Measurements from ENCODE around the gene SREK1. TPM values are rescaled to one million over a fixed set of nuclear protein-coding genes. Genes with fewer than 3 reads are reported as not detected.
A peak's percentile ranks its signal among the peaks of the same experiment; 100 is the strongest.

Gene SREK1
- total RNA-seq, 1 donor from 2014 or later = 72.0 TPM

DNA sequence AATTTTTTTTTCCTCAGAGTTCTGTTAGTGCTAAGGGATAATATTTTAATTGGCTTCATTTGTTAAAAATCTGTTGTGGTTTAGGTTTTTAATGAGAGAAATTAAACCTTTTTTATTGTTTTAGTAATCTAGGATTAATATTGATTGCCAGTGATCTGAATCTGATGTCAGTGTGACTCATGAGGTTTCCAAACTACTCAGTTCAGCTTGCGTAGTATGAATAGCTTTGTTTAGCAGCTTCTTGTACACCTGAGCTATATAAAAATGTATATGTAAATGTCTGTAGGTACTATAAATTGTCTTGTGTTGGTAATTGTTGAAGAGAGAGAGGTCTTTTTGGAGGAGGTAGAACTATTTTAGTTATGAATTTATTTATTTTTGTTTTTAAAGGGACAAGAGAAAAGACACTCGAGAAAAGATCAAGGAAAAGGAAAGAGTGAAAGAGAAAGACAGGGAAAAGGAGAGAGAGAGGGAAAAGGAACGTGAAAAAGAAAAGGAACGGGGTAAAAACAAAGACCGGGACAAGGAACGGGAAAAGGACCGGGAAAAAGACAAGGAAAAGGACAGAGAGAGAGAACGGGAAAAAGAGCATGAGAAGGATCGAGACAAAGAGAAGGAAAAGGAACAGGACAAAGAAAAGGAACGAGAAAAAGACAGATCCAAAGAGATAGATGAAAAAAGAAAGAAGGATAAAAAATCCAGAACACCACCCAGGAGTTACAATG lies 26.3 kb downstream of the SREK1 start:
- Mint-ChIP-seq H3K27me3 (ENCODE audit: insufficient read depth) (no peaks in the 10 kb centered on the region), H3K9me3 (no peaks in the 10 kb centered on the region), H3K36me3 (ENCODE audit: low read depth) (peaks cover 38% of the 10 kb centered on the region), H3K27ac (peak overlapping the region; percentile 79), H3K4me3 (no peak overlapping the region), H3K4me1 (ENCODE audit: low read depth) (peaks cover 38% of the 10 kb centered on the region)
- intact Hi-C loops (cut with micrococcal nuclease) = loop anchor here (2.0 to 10.0 kb wide), 5 partner anchors 243 to 1358 kb away; partner anchors contain the start of genes ERBIN, NLN and SGTB
- DNase-seq (ENCODE audit: low spot score) = no peak

DNA sequence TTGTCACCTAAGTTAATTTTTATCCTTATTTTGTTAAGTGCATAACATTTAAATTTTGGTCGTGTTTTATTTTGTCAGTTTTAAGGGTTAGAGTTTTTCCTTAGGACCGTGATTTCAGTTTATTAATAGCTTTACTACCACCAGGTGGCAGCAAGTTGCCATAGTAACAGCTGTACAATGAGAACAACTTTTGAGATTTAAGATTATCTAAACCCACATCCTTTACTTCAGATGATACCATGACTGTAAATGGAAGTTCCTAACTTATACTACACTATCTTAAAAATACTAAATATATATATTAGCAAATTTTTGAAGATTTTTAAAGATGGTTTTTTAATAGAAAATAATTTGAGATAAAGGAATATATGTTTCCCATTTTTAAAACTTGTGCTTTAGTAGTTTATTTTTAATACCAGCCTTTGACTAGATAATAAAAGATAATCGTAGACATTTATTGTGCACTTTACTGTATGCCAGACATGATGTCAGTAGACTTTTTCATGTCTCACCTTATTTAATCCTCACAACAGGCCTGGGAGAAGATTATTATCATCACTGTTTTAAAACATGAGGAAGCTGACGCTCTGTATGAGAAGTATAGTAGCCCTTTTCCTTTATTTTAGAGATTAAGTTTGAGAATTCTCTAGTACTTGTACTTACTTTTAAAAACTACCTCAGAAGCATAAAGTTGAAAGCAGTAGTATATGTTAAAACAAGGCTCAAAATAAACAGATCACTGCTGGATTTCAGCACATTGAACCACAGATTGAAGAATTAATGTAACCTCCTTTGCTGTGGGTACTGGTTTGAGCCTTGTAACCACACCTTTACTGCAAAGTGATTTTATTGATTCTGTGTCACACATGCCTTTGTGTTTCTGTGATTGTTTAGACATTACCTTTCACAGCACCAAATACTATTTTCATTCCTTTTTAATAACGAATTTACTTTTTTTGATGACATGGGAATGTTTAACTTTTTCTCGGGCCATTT lies 27.5 kb downstream of the SREK1 start:
- DNase-seq (ENCODE audit: low spot score) = peak; percentile 30
- intact Hi-C loops (cut with micrococcal nuclease) = loop anchor here (1.0 to 10.0 kb wide), 7 partner anchors 9 to 1359 kb away; partner anchors contain the start of genes ERBIN, NLN, SGTB and SREK1
- H3K4me1 Mint-ChIP-seq (ENCODE audit: low read depth) = peaks cover 29% of the 10 kb centered on the region
- H3K27ac Mint-ChIP-seq = peak overlapping the region; percentile 40
- no peak overlapping the region for H3K4me3 Mint-ChIP-seq
- H3K36me3 Mint-ChIP-seq (ENCODE audit: low read depth) = peaks cover 35% of the 10 kb centered on the region
- H3K27me3 Mint-ChIP-seq (ENCODE audit: insufficient read depth) = no peaks in the 10 kb centered on the region
- no peaks in the 10 kb centered on the region for H3K9me3 Mint-ChIP-seq

DNA sequence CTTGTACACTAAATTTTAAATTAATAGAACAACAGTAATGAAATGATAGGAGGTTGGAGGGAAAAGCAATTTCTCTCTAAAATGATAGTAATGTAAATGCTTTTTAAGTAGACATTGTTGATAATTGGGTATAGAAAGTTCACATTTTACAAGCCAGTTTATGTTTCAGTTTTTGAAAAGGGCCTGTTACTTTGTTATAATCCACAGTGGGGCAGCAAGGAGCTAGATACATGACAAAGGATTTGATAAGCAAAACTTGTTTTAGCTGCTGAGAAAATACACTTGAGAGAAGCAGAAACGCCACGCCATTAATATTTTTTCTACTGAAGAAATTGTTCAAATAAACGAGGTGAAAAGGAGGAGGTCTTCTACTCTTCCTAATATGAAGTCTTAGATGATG lies 30.2 kb downstream of the SREK1 start:
- Mint-ChIP-seq H3K9me3 (no peaks in the 10 kb centered on the region), H3K4me3 (no peak overlapping the region), H3K4me1 (ENCODE audit: low read depth) (peaks cover 29% of the 10 kb centered on the region), H3K27ac (no peak overlapping the region), H3K36me3 (ENCODE audit: low read depth) (peaks cover 51% of the 10 kb centered on the region), H3K27me3 (ENCODE audit: insufficient read depth) (no peaks in the 10 kb centered on the region)
- intact Hi-C loops (cut with micrococcal nuclease) = loop anchor here (5.0 to 10.0 kb wide), 4 partner anchors 247 to 1362 kb away; partner anchors contain the start of genes ERBIN, NLN and SGTB
- no peak for DNase-seq (ENCODE audit: low spot score)

DNA sequence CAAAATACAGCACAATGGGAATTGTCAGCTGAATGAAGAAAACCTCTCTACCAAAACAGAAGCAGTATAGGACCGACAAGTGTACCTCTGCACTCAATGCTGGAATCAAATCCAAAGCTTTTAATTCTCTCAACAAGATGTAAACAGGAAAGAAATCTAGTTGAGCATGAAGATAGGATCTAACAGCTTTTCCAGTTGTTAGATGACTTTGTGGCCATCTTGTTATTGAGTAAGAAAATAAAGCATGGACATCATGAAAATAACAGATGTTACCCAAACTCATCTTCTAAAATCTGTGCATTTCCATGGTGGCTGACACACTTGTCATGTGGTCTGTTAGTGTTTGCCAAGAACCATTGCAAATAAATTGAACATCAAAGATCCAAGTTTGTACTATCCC lies 34.7 kb downstream of the SREK1 start:
- H3K4me1 Mint-ChIP-seq (ENCODE audit: low read depth) = peaks cover 17% of the 10 kb centered on the region
- H3K36me3 Mint-ChIP-seq (ENCODE audit: low read depth) = peaks cover 50% of the 10 kb centered on the region
- H3K9me3 Mint-ChIP-seq = no peaks in the 10 kb centered on the region
- no peak overlapping the region for H3K4me3 Mint-ChIP-seq
- no peak for DNase-seq (ENCODE audit: low spot score)
- intact Hi-C loops (cut with micrococcal nuclease) = loop anchor here (10.0 kb wide), 1 partner anchor 646 kb away; no protein-coding TSS in a partner anchor
- no peaks in the 10 kb centered on the region for H3K27me3 Mint-ChIP-seq (ENCODE audit: insufficient read depth)
- H3K27ac Mint-ChIP-seq = no peak overlapping the region

DNA sequence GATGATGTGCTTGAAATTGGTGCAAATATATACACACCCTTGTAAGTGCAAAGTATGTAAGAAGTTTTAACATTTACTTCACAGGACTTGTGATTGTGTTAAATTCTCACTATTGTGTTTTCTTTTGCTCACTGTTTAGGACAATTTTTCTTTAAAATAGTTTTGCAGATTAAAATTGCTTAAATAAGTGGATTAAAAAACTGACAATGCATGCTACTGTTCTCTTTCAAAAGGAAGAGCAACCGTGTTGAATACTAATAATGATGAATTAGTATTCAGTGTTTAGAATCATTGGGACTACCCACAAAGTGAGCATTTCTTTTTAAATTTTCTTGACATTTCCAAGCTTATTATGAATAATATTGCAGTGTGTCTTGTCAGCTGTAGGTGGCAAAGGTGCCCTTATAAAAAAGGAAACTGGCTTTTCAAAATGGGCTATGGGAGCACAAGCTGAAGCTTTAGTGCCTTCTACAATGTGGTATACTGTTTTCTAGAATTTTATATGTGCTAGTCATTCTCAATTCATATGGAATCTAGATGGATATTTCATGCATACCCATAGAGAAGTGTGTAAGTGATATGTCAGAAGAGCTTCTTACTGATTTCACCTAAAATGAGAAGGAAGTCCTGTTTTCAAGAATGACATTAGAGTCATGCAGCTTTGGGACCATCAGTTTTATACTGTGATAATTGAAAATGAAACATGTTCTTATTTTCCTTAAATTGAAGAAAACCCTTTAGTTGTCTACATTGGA lies 35.4 kb downstream of the SREK1 start:
- no peak overlapping the region for H3K4me3 Mint-ChIP-seq
- no peaks in the 10 kb centered on the region for H3K9me3 Mint-ChIP-seq
- no peak for DNase-seq (ENCODE audit: low spot score)
- peaks cover 49% of the 10 kb centered on the region for H3K36me3 Mint-ChIP-seq (ENCODE audit: low read depth)
- peaks cover 15% of the 10 kb centered on the region for H3K4me1 Mint-ChIP-seq (ENCODE audit: low read depth)
- no peak overlapping the region for H3K27ac Mint-ChIP-seq
- H3K27me3 Mint-ChIP-seq (ENCODE audit: insufficient read depth) = no peaks in the 10 kb centered on the region
- intact Hi-C loops (cut with micrococcal nuclease) = loop anchor here (1.0 to 10.0 kb wide), 2 partner anchors 8 to 645 kb away; no protein-coding TSS in a partner anchor

DNA sequence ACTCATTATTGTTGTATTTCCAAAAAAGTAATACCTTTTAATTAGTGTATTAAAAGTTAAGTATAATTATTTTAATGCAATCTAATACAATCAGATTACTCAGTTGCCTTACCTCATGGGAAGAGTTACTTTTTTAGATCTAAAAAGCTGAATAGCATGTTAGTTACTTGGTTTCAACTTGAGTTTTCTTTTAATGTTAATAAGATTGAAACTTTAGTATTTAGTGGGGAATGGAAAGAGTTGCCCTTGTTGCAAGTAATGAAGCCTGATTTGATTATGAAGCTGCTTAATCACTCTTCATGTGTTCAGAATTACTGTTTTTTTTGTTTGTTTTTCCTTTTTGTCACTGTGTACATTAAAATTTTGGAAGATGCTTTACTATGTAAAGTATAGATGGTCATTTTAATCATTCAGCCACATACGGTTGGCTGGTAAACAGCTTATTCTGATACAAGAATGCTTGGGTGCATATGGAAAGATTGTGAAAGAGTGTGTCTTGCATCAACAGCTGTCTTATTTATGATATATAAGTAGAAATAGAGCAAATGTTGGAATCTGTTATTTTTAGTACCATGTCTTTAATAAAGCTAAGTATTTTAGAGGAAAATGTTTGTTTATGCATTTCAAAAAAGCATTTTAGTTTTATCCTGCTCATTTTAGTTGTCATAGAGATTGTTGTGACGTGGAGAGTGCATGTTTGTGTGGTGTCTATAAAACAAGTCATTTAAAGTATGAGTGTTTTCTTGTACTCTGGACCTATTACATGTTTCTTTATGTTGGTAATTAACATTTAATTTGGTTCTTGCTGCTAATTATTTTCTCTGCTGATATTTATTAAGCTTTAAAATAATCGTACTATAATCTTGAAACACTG lies 36.4 kb downstream of the SREK1 start:
- intact Hi-C loops (cut with micrococcal nuclease) = loop anchor here (1.0 kb wide), 1 partner anchor 9 kb away; no protein-coding TSS in a partner anchor
- H3K4me1 Mint-ChIP-seq (ENCODE audit: low read depth) = peaks cover 6% of the 10 kb centered on the region
- H3K9me3 Mint-ChIP-seq = no peaks in the 10 kb centered on the region
- no peaks in the 10 kb centered on the region for H3K27me3 Mint-ChIP-seq (ENCODE audit: insufficient read depth)
- peaks cover 48% of the 10 kb centered on the region for H3K36me3 Mint-ChIP-seq (ENCODE audit: low read depth)
- DNase-seq (ENCODE audit: low spot score) = no peak
- H3K27ac Mint-ChIP-seq = no peak overlapping the region
- H3K4me3 Mint-ChIP-seq = no peak overlapping the region

DNA sequence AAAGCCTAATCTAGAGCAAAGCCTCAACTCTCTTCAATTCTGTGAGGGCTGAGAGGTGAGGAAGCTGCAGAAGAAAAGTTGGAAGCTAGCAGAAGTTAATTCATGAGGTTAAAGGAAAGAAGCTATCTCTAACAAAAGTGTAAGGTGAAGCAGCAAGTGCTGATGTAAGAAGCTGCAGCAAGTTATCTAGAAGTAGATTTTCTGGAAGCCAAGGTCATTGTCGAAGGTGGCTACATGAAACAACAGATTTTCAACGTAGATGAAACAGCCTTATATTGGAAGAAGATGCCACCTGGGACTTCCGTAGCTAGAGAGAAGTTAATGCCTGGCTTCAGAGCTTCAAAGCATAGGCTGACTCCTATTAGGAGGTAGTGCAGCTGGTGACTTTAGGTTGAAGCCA lies 42.0 kb downstream of the SREK1 start:
- Mint-ChIP-seq H3K27ac (no peak overlapping the region), H3K27me3 (ENCODE audit: insufficient read depth) (no peaks in the 10 kb centered on the region), H3K36me3 (ENCODE audit: low read depth) (peaks cover 18% of the 10 kb centered on the region), H3K4me3 (no peak overlapping the region), H3K4me1 (ENCODE audit: low read depth) (no peaks in the 10 kb centered on the region), H3K9me3 (no peaks in the 10 kb centered on the region)
- DNase-seq (ENCODE audit: low spot score) = no peak
- intact Hi-C loops (cut with micrococcal nuclease) = no loop called here

DNA sequence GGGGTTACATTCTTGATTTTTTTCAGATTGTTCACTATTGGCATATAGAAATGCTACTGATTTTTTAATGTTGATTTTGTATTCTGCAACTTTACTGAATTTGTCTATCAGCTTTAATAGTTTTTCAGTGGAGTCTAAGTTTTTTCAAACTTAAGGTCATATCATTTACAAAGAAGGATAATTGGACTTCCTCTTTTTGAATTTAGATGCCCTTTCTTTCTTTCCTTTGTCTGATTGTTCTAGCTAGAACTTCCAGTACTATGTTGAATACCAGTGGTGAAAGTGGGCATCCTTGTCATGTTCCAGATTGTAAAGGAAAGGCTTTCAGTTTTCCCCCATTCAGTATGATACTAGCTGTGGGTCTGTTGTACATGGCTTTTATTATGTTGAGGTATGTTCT lies 49.3 kb downstream of the SREK1 start:
- no peaks in the 10 kb centered on the region for H3K4me1 Mint-ChIP-seq (ENCODE audit: low read depth)
- no peaks in the 10 kb centered on the region for H3K27me3 Mint-ChIP-seq (ENCODE audit: insufficient read depth)
- no peak overlapping the region for H3K27ac Mint-ChIP-seq
- H3K4me3 Mint-ChIP-seq = no peak overlapping the region
- H3K9me3 Mint-ChIP-seq = no peaks in the 10 kb centered on the region
- no peaks in the 10 kb centered on the region for H3K36me3 Mint-ChIP-seq (ENCODE audit: low read depth)
- intact Hi-C loops (cut with micrococcal nuclease) = no loop called here
- no peak for DNase-seq (ENCODE audit: low spot score)

DNA sequence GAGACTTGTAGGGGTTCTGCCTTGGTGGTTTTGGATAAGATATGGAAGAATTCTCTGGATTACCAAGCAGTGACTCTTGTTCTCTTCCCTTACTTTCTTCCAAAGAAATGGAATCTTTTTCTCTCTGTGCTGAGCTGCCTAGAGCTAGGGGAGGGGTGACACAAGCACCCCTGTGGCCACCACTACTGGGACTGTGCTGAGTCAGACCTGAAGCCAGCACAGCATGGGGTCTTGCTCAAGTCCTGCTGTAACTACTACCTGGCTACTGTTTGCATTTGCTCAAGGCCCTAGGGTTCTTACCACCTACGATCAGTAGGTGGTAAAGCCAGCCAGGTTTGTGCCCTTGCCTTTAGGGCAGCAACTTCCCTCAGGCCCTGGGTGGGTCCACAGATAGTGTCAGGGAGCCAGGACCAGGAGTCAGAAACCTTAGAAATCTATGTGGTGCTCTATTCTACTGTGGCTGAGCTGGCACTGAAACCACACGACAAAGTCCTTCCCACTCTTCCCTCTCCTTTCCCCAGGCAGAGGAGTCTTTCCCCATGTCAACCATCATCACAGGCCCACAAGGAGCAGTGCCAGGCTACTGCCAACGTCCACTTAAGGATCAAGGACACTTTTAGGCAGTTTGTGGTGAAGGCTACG lies 53.8 kb downstream of the SREK1 start:
- Mint-ChIP-seq H3K9me3 (no peaks in the 10 kb centered on the region), H3K4me3 (no peak overlapping the region), H3K4me1 (ENCODE audit: low read depth) (no peaks in the 10 kb centered on the region), H3K36me3 (ENCODE audit: low read depth) (no peaks in the 10 kb centered on the region), H3K27ac (no peak overlapping the region), H3K27me3 (ENCODE audit: insufficient read depth) (no peaks in the 10 kb centered on the region)
- DNase-seq (ENCODE audit: low spot score) = no peak
- intact Hi-C loops (cut with micrococcal nuclease) = no loop called here

DNA sequence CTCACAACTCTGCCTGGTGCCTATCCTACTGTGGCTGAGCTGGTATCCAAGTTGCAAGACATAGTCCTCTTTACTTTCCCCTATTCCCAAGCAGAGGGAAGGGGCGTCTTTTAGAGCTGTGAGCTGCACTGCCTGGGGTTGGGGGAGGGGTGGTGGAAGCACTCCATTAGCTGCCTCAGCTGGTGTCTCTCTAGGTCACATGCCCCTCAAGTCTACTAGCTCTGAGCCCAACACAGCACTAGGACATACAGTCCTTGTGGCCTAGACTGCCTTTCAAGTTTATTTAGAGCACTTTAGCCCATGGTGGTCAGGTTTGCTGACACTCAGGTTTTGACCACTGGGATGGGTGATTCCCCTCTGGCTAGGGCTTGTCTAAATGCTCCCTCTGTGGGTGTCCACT lies 54.7 kb downstream of the SREK1 start:
- no peak for DNase-seq (ENCODE audit: low spot score)
- Mint-ChIP-seq H3K4me3 (no peak overlapping the region), H3K9me3 (no peaks in the 10 kb centered on the region), H3K4me1 (ENCODE audit: low read depth) (no peaks in the 10 kb centered on the region), H3K36me3 (ENCODE audit: low read depth) (no peaks in the 10 kb centered on the region), H3K27me3 (ENCODE audit: insufficient read depth) (no peaks in the 10 kb centered on the region), H3K27ac (no peak overlapping the region)
- intact Hi-C loops (cut with micrococcal nuclease) = no loop called here

DNA sequence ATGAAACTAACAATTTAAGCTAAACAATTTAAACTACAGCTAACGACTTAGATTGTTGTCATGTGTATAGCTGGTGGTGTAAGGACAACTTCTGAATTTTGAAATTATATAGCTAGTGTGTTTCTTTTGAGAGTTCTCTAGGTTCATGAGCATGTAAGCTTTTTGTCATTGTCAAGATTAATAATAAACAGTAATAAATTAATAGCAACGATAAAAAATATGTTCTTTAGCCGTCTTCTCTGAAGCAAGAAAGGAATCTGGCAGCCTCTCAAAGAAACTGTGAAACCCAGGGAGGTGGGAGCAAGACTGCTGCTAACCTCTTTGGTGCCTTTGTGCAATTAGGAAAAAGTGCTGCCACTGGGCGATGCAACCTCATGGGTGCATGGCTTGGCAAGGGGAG lies 59.4 kb downstream of the SREK1 start:
- H3K9me3 Mint-ChIP-seq = no peaks in the 10 kb centered on the region
- intact Hi-C loops (cut with micrococcal nuclease) = no loop called here
- no peaks in the 10 kb centered on the region for H3K4me1 Mint-ChIP-seq (ENCODE audit: low read depth)
- H3K27ac Mint-ChIP-seq = no peak overlapping the region
- H3K36me3 Mint-ChIP-seq (ENCODE audit: low read depth) = no peaks in the 10 kb centered on the region
- no peak for DNase-seq (ENCODE audit: low spot score)
- no peak overlapping the region for H3K4me3 Mint-ChIP-seq
- H3K27me3 Mint-ChIP-seq (ENCODE audit: insufficient read depth) = no peaks in the 10 kb centered on the region

All from activated T-helper 1 cell treated with anti-CD3 and anti-CD28 coated beads, Interleukin-12 subunit alpha, Interleukin-12 subunit beta, Interleukin-2, Interleukin-4 antibody, amounts not matched to agents 30 ng/mL and 10 ng/mL and 1 ng/mL, durations not matched to agents 14 hours and 24 hours and 36 hours (primary cell).